PFSK-1 (cell line): ENCODE results near the gene CEACAM1.

Source experiments
- FOXP2 ChIP-seq: optimal IDR thresholded peaks from 2 replicates; pipeline ENCODE3; 2011; ENCODE audit warnings: borderline replicate concordance, control low read depth, inconsistent platforms; ENCODE audit not compliant: insufficient read depth; ENCODE audit errors: extremely low read length, extremely low read depth
- POLR2AphosphoS5 ChIP-seq: IDR thresholded peaks from 2 replicates; pipeline ENCODE4 v1.6.1; 2012; ENCODE audit warnings: low read depth, mild to moderate bottlenecking, control low read depth, low read length, moderate library complexity
- SIN3A ChIP-seq: IDR thresholded peaks from 2 replicates; pipeline ENCODE4 v1.6.1; 2012; ENCODE audit warnings: mild to moderate bottlenecking, low read length, moderate library complexity, borderline replicate concordance; ENCODE audit not compliant: insufficient read depth
- TAF1 ChIP-seq: IDR thresholded peaks from 2 replicates; pipeline ENCODE4 v1.6.1; 2012; ENCODE audit warnings: low read length, control low read depth, borderline replicate concordance; ENCODE audit not compliant: insufficient read depth
- TF ChIP-seq, protein P1 (sequence below), 2 experiments: IDR thresholded peaks; 2 replicates each; pipeline versions ENCODE4 v1.6.1 to v1.8.0; 2011 to 2012; ENCODE audit warnings: low read depth in 2 of 2, low read length in 2 of 2, control low read depth in 1 of 2, inconsistent platforms in 1 of 2, mild to moderate bottlenecking in 1 of 2, moderate library complexity in 1 of 2; ENCODE audit not compliant: insufficient read depth in 1 of 2

The CEACAM1 gene

GRCh38 chr19:42512130-42512636 is 16.1 kb downstream of the CEACAM1 start:
- TF ChIP-seq POLR2AphosphoS5 = no peak
- TF ChIP-seq SIN3A = no peak
- TF ChIP-seq FOXP2 = no peak
- TF ChIP-seq TAF1 = no peak
- TF ChIP-seq, protein P1, sequence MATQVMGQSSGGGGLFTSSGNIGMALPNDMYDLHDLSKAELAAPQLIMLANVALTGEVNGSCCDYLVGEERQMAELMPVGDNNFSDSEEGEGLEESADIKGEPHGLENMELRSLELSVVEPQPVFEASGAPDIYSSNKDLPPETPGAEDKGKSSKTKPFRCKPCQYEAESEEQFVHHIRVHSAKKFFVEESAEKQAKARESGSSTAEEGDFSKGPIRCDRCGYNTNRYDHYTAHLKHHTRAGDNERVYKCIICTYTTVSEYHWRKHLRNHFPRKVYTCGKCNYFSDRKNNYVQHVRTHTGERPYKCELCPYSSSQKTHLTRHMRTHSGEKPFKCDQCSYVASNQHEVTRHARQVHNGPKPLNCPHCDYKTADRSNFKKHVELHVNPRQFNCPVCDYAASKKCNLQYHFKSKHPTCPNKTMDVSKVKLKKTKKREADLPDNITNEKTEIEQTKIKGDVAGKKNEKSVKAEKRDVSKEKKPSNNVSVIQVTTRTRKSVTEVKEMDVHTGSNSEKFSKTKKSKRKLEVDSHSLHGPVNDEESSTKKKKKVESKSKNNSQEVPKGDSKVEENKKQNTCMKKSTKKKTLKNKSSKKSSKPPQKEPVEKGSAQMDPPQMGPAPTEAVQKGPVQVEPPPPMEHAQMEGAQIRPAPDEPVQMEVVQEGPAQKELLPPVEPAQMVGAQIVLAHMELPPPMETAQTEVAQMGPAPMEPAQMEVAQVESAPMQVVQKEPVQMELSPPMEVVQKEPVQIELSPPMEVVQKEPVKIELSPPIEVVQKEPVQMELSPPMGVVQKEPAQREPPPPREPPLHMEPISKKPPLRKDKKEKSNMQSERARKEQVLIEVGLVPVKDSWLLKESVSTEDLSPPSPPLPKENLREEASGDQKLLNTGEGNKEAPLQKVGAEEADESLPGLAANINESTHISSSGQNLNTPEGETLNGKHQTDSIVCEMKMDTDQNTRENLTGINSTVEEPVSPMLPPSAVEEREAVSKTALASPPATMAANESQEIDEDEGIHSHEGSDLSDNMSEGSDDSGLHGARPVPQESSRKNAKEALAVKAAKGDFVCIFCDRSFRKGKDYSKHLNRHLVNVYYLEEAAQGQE (IDR thresholded peaks at IDR 0.05; ENCODE audit: insufficient read depth in 1 of 2, low read depth in 2 of 2, low read length in 2 of 2) = no peak

- TF ChIP-seq SIN3A = no peak
- no peak for TF ChIP-seq POLR2AphosphoS5
- TF ChIP-seq, protein P1 (IDR thresholded peaks at IDR 0.05; ENCODE audit: insufficient read depth in 1 of 2, low read depth in 2 of 2, low read length in 2 of 2) = no peak
- no peak for TF ChIP-seq TAF1
- no peak for TF ChIP-seq FOXP2
These were observed 16.9 kb downstream of the CEACAM1 start for GRCh38 chr19:42511340-42511739.

GRCh38 chr19:42508892-42509444 is 19.3 kb downstream of the CEACAM1 start:
- TF ChIP-seq SIN3A (no peak), TAF1 (no peak), POLR2AphosphoS5 (no peak), FOXP2 (no peak)
- TF ChIP-seq, protein P1 (IDR thresholded peaks at IDR 0.05; ENCODE audit: insufficient read depth in 1 of 2, low read depth in 2 of 2, low read length in 2 of 2) = no peak

DNA sequence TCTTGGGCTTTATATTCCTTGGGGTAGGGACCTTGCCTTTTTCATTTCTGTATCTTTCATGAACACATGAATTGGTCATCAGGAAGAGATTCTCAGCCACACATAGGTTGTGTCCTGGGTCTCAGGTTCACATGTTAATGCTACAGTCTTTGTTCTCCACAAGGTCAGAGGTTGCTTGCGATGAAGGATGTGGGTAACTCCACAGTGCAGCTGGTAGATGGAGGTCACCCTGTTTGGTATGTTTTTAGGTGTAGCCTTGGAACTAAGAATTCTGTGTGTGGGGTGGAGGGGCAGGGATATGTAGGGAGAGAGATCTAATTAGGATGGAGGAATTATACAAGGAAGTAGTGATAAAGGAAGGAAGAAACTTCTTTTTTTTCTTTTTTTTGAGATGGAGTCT is 23.2 kb downstream of the CEACAM1 start:
- TF ChIP-seq, protein P1 (IDR thresholded peaks at IDR 0.05; ENCODE audit: insufficient read depth in 1 of 2, low read depth in 2 of 2, low read length in 2 of 2) = no peak
- TF ChIP-seq TAF1 = no peak
- no peak for TF ChIP-seq FOXP2
- no peak for TF ChIP-seq SIN3A
- no peak for TF ChIP-seq POLR2AphosphoS5

DNA sequence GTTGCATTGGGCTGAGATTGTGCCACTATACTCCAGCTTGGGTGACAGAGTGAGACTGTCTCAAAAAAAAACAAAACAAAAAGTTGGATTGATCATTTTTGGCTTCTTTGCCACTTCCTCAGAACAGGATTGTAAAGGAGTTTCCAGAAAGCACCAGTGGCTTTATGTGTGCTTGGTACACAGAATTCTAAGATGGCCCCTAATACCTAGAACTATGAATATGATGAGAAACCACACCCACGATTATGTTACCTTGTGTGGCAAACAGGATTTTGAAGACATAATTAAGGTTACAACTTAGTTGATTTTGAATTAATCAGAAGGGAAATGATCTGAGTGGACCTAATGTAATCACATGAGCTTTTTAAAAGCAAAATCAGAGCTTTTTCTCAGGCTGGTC is 26.5 kb downstream of the CEACAM1 start:
- no peak for TF ChIP-seq TAF1
- TF ChIP-seq, protein P1 (IDR thresholded peaks at IDR 0.05; ENCODE audit: insufficient read depth in 1 of 2, low read depth in 2 of 2, low read length in 2 of 2) = no peak
- TF ChIP-seq POLR2AphosphoS5 = no peak
- no peak for TF ChIP-seq FOXP2
- no peak for TF ChIP-seq SIN3A
